Activated T-helper 1 cell treated with Interleukin-2 at 50 U/mL for 16 hours (primary cell): ENCODE results near the gene FLT3LG.

Experiments used
- DNase-seq: peaks from one replicate; pipeline ENCODE4 v3.0.0-alpha.2; 2020; ENCODE audit warnings: low read depth

Gene FLT3LG

GRCh38 chr19:49513746-49514118 lies 39.7 kb downstream of the FLT3LG start:
- DNase-seq: no peak

- no peak for DNase-seq
These were observed 40.1 kb downstream of the FLT3LG start for GRCh38 chr19:49514151-49514550.

- DNase-seq: no peak
These were observed 41.8 kb downstream of the FLT3LG start for GRCh38 chr19:49515767-49516166.

- DNase-seq: no peak
These were observed 44.0 kb downstream of the FLT3LG start for GRCh38 chr19:49518033-49518432.

- DNase-seq: no peak
These were observed 46.8 kb downstream of the FLT3LG start for GRCh38 chr19:49520705-49521319.

GRCh38 chr19:49524812-49525455 lies 50.9 kb downstream of the FLT3LG start:
- DNase-seq: no peak

GRCh38 chr19:49528211-49528771 lies 54.3 kb downstream of the FLT3LG start:
- no peak for DNase-seq

GRCh38 chr19:49530708-49531107 lies 56.7 kb downstream of the FLT3LG start:
- no peak for DNase-seq

GRCh38 chr19:49533551-49534488 lies 59.8 kb downstream of the FLT3LG start:
- peak; percentile 71 for DNase-seq

GRCh38 chr19:49534632-49535385 lies 60.8 kb downstream of the FLT3LG start:
- DNase-seq: no peak
